Stimulated activated CD8-positive, alpha-beta memory T cell treated with anti-CD3 and anti-CD28 coated beads, Interleukin-7, amount 100 ng/mL, for 1 hour (primary cell): Measurements from ENCODE around the gene HINT3.
"Not testable (repeated sequence)": the region's sequence is repeated elsewhere in the genome, so short reads cannot be mapped to it uniquely, and the experiment has no call there.

Experiments
- DNase-seq, 2 donors: peaks; one replicate each; pipeline ENCODE4 v3.0.0-alpha.2; 2020; ENCODE audit warnings: low read depth in 2 of 2

Gene HINT3

DNA sequence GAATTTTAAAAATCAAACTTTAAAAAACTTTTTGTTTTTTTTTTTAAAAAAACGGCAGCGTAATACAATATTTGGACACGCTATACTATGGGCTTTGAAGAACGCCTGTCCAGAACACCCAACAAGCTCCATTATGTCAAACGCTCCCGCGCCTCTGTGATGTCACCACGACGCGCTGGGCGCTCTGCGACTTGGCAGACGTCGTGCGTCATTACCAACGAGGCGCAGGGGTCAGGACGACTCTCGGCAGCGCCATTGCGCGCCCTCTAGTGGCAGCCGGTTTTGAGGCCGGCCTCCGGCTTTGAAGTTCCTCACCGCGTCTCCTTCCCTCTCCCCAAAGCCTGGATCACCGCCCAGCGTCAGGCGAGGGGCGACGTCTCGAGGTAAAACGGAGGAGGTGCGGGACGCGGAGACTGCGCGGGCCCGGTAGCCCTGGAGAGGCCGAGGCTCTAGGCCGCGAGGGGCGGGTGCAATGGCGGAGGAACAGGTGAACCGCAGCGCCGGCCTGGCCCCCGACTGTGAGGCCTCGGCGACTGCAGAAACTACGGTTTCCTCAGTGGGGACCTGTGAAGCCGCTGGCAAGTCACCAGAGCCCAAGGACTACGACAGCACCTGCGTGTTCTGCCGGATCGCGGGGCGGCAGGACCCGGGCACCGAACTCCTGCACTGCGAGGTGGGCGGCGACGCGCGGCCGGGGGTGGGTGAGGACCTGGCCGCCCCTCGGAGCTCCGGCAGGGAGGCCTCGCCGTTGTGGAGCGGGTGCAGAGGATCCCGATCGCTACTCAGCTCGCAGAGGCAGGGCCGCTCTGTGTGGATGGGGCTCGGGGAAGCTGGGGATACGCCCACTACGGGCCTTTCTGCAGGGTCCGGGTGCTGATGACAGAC lies at the start of gene HINT3:
Gene HINT3 (plus strand): TSS at position 265 of the 885 bp plus-strand sequence. CDS start 208 bp downstream, at position 473.
- DNase-seq: peak; percentile 95 to 97

DNA sequence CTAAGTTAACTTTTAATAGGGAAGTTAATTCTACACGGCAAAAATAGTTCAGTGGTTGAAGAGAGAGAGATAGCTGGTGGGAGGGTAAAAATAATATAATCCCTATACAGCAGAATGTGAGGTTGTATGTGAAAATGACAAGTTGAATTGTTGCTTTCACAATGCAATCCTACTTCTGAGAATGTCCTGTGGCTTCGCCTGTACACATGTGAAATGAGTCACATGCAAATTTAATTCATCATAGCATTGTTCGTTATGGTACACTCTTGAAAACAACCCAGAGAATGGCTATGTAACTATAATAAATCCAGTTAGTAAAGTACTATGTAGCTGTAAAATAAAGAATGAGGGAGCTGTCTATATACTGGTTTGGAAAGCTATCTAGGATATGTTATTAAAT lies 46.0 kb upstream of the HINT3 start:
- DNase-seq: no peak

DNA sequence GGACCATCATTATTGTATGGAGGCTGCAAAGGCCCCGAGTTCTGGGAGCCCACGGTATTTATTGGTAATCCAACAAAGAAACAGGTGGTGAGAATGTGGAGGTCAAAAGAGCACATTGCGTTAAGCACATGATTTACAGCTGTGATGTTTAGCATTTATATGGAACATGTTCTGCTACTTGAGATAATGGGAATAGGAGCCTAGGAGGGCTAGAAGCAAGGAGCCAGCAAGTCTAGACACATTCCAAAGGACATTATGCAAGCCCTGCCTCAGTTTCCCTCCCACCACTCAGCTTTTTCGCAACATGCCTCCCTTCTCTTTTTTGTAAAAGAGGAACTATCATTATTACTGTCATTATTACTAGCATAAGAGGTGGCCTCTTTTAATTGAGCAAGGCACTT lies 45.5 kb upstream of the HINT3 start:
- not testable (repeated sequence) for DNase-seq

DNA sequence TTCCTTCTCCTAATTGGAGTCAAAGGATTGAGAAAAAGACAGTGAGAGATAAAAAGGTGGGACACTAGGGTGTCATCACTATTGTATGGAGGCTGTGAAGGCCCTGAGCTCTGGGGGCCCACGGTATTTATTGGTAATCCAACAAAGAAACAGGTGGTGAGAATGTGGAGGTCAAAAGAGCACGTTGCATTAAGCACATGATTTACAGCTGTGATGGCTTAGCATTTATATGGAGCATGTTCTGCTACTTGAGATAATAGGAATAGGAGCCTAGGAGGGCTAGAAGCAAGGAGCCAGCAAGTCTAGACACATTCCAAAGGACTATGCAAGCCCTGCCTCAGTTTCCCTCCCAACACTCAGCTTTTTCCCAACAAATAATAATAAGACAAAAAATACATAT lies 44.1 kb upstream of the HINT3 start:
- DNase-seq: not testable (repeated sequence)

DNA sequence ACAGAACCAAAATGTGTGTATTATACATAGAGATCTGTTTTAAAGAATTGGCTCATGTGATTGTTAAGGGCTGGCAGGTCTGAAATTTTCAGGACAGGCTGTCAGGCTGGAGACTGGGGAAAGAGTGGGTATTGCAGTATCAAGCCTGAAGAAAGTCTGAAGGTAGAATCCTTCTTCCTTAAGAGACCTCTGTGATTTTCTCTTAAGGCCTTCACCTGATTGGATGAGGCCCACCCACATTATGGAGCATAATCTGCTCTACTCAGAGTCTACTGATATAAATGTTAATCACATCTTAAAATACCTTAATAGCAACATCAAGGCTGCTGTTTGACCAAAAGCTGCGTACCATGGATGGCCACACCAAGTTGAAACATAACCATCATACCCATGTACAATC lies 43.4 kb upstream of the HINT3 start:
- no peak for DNase-seq

DNA sequence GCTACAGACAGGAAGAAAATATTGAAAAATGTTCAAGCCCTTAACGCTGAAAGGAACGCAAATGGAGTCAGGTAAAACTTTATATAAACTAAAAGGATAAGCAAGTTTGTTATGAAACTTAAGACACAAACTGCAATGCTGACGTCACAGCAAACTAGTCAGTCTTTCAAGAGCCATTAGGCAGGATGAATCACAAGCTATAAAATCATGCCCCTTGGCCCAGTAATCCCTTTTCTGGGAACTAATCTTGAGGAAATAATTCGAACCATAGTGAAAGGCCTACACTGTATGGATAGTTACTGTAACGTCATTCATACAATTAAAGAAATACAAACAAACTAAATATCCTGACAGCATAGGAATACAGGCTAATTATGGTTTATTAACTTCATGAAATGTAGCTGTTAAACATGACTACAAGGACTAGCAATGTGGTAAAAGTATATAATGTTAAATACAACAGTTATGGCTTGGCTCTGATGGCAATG lies 42.7 kb upstream of the HINT3 start:
- no peak for DNase-seq

DNA sequence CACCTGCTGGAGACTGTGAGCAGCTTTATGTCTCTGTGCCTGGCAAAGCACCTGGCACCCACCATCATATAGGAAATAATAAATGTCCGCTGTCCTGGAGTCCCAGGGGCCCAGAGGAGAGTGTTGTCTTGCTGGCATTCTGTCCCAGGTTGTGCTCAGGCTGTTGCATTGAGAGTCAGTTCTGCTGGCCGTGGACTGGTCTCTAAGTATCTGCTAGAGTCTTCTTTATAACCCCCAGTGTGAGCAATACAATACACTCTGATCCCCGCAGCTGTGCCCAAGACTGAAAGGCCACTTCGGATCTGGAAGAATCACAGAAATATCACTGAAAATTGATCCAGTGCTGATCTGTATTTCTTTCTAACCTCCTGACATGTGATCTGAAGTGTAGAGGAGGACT lies 38.3 kb upstream of the HINT3 start:
- DNase-seq: no peak

DNA sequence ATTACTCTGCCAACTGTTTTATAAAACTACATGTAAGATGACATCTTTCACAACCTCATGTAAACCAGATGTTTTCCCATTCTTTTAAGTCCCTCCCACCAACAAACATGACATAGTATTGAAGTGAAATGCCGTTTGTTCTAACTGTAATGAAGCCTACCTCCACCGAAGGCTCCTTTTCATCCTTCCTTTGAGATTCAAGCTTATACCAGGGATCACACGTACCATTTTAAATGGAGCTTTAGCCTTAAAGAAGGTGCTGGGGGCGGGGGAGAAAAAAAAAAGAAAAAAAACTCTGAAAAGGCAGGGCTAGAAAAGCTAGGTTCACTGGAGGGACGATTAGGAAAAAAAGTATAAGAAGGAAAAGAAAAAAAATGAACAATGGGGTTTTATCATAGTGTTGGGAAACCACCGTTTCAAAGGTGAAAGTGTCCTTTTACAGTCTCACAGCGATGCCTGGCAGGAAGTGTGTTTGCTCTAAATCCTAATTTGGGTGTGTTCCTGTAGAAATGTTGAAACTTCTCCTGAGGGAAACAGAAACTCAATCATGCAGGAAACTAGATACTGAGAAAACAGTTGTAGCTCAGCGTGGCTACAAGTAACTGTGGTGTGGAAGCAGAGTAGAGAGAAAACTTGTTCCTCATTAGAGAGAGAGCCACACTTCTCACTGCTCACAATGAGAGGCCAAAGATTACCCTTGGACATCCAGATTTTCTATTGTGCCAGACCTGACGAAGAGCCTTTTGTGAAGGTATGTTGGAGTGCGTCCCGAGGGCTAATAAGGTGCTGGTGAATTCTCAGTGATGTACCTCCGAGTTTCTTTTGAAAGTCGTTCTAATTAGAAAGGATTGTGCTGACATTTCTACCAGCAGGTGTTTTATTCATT lies 37.6 kb upstream of the HINT3 start:
- no peak for DNase-seq

DNA sequence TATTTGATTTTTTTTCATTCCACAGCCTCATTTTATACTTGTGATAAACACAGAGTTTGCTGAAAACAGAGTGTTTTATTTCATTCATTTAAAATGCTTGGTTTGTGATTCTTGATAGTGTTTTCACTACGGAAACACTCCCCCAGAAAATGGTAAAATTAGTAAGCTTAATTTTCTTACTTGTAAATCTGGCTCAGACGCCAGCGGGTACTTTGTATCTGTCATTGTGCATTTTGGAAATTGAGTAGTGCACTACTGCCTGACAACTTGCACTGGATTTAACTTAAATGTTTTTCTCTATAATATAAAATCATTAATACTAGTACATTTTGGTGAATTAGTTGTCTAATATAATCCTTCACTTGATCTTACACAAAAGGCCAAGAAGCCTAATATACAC lies 37.0 kb upstream of the HINT3 start:
- no peak for DNase-seq

DNA sequence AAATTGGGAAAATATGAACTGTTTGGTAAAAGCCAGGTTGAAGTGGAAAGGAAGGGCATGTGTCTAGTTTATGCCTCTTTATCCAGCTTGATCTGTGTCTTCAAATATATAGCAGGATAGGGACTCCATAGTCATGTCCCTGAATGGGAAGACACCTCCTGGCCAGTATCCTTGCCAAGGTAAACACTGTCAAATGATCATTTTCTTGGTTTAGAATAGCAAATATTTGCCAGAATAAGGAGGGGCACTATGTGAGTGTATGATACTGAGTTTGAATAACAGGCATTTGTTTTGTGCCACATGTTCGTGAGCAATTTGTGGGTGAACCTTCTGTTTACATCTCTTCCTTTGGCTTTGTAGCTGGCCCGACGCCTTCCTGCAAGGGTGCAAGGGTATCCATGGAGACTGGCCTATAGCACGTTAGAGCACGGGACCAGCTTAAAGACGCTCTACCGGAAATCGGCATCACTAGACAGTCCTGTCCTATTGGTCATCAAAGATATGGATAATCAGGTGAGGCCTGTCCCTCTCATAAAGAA lies 34.2 kb upstream of the HINT3 start:
- DNase-seq: no peak

DNA sequence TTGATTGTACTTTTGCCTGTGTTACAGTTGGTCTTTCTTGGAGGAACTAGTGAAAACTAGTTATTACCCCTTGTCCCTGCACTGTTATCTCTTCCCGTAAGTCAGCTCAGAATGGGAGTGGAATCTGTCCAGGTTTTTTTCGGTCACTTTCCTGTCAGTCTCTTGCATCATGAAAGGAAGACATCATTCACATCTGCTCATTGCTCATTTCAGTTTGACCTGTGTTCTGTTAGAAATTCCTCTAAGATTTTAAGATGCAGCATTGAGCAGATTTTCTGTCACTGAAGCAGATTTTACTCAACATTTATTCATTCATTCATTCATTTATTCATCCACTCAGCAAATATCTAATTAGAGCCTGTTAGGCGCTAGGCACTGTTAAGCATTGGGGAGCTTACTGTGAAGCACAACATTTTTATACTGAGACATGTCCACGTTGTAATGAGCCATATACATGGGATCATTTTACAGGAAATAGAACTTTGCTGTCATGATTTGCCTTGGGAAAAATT lies 33.1 kb upstream of the HINT3 start:
- no peak for DNase-seq

DNA sequence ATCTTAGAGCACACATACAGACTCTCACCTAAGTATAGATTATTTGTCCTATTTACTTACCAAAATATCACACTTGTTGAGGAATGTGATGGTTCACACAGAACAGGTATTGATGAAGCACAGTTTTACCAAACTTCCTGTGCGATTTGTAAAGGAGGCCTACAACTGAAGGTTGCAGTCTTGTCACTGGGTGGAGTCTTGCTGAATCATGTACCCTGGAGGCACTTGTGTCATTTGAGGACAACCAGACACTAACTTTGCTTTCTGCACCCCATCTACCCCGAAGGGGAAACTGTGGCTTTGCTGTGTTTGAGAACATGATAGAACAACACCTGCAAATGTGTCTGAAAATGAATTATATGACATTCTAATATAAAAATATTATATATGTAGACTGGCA lies 32.4 kb upstream of the HINT3 start:
- DNase-seq: no peak

DNA sequence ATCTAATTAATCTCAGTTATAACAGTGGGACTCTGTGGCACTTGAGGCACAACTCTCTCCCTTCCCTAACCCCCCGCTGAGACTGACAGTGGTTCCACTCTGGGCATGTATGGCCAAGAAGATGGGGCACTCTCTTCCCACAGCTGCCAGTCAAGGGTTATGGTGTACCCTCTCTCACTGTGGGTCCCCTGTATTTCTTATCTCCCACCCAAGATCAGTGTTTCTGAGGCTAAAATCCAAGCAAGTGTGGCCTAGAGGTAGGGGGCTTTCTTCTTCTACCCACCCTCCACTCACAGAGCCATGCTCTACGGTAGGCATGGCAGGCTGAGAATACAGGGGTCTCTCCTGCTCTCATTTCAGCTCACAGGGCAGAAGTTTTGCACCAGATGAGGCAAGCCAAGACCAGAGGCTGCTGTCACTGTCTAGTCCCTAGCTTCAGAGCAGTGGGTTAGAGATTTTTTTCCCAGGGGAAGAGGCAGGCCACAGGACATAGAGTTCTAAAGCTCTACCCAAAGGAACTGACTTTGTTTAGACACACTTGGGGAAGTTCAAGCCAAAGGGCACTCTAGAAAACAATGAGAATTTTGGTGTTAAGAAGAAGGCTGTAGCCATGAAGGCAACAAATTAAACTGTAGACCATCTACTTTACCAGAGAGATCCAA lies 31.7 kb upstream of the HINT3 start:
- DNase-seq: no peak

DNA sequence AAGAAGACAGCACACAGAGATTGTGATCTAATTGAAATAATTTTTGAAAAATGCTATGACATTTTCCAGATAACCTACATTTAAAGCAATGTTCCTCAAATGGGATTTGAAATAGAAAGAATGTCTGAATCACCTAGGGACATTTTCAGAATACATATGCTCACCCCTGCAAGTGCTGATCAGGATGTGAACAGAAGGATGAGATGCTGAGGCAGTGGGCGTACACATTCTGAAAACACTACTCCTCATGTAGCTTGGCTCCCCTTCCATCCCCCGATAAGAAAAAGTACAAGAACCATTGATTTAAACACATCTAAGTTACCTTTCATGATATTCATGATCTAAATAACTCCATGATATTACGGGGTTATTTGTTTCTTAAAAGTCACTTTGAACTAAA lies 29.9 kb upstream of the HINT3 start:
- no peak for DNase-seq

DNA sequence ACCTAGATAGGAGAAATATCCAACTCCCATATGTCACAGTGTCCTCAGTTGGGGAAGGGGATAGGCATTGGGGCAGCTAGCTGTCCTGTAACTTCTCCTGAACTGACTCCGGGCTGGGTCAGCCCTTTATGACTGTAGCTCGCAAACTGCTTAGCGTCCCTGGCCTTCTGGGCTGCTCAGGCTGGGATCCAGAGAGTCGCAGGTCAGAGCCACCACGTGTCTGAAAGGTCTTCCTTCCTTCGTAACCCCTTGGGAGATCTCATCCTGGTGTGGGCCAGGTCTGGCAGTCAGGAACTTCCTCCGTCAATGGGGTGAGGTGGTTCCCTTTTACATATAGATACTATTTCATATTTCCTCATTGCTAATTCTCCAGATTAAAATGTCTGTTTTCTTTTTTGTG lies 28.8 kb upstream of the HINT3 start:
- no peak for DNase-seq

DNA sequence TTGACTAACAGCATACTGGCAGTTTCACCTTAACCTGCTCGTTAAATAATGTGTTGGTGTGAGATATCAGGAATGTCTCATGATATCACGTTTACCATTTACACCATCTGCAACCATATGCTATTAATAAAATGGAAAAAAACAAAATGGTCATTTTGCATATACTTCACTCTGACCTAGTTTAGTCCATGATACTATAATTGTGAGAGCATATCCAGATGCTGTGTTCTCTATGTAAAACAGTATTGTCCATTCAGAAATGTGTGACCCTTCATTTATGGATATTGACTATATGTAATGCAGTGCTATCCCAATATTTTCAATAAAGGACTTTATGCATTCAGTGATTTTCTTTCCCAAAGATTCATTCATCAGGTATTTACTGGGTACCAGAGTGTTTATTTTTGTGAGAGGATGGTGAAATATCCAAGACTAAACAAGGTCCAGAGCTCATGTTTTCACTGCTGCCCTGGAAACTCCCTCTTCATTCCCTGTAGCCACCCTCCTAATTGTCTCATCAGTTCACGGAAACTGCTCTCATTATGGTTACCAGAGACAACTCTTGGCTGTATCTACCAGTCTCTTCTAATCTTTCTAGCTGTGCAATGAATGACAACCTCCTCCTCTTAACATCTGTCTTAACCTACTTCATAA lies 25.7 kb upstream of the HINT3 start:
- DNase-seq: no peak

DNA sequence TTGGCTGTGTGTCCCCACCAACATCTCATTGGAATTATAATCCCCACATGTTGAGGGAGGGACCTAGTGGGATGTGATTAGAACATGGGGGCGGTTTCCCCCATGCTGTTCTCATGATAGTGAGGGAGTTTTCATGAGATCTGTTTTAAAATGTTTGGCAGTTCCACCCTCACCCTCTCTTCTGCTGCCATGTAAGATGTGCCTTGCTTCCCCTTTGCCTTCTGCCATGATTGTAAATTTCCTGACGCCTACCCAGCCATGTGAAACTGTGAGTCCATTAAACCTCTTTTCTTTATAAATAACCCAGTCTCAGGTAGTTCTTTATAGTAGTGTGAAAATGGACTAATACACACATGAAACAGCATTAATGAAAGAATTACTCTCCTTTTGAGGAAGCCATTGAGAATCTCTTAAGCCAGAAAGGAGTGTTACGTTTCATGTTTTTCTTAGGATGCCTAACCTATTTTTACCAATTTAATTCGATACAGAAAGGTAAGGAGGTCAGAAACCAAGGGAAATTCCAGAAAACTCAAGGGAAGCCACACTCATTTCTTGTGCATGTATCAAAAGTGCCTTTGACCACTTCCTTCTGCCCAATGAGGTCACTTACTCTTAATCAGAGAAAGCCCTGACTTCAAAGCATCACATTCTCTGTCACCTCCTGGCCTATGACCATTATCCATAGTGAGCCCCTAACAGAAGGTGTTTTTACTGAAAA lies 24.7 kb upstream of the HINT3 start:
- no peak for DNase-seq

DNA sequence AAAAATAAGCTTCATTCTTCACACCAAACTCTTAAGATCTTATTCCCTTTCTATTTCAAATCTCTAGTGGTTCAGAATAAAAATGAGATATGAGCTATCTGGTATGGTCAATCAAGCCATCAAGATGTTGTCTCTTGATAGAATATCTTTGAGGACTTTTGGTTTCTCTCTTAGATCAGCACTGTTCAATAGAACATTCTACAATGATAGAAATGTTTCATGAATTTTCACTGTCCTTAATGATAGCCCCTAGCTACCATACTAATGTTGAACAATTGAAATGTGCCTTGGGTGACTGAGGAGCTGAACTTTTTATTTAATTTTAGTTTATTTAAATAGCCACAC lies 24.1 kb upstream of the HINT3 start:
- DNase-seq: no peak

DNA sequence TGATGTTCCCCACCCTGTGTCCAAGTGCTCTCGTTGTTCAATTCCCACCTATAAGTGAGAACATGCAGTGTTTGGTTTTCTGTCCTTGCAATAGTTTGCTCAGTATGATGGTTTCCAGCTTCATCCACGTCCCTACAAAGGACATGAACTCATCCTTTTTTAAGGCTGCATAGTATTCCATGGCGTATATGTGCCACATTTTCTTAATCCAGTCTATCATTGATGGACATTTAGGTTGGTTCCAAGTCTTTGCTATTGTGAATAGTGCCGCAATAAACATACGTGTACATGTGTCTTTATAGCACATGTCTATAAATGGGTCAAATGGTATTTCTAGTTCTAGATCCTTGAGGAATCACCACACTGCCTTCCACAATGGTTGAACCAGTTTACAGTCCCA lies 21.1 kb upstream of the HINT3 start:
- not testable (repeated sequence) for DNase-seq

DNA sequence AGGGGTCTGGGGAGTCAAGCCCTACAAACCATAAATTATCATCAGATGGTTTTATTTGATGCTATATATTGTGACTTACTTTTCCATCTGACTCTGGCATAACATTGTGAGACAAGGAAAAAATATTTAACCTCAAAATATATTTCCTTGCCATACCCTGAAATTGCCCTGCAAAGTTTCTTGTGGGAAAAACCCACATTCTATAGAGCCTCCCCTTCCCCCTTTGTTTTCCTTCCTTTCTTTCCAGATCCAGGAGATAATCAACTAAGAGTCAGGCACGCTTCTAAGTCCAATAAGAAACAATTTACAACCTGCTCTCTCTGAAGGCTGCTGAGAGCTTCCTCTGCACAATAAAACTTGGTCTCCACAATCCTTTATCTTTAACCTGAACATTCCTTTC lies 17.5 kb upstream of the HINT3 start:
- DNase-seq: no peak

DNA sequence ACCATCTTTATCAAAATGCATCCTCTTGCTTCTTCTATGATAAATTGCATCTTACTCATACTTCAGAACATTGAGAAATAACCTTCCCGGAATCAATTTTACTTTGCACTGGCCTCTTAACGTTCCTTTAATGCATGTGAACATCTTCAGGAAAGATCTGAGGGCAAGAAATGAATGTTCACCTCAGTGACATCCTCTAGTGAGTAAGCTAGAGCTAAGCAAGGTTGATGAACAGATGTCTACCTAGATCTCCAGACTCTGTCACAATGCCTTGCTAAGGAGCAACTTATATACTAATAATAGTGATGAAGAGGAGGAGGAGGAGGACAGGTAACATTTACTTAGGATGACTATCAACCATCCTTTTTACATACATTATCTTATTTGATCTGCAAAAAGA lies 16.8 kb upstream of the HINT3 start:
- DNase-seq: no peak
